OCI-M2 (cell line): ENCODE measurements around the gene BMP6.

Experiments
- DNase-seq: peaks from one replicate; lab custom pipeline; 2025; ENCODE audit not compliant: unreplicated experiment; lab: John Stamatoyannopoulos, UW

The BMP6 gene

DNA sequence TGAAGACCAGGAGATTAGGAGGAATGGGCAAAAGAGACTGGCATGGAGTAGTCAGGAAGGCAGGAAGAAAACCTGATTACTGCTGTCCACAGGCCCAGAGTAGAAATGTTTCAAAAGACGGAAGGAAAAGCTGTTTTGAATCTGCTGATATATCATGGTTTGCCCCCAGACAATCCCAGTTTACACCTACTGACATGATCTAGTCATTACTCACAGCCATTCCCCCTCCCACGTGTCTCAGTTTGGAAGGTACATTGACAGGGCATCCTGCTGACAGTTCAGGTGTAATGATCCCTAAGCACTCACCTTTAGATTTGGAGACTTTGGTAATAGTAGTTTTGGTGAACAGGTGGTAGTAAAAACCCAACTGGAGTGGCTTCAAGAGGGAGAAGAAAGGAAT is 194.5 kb downstream of the BMP6 start:
- no peak for DNase-seq

- DNase-seq: no peak
Measured at GRCh38 chr6:7921046-7921445, 195.1 kb downstream of the BMP6 start.

- DNase-seq: no peak
Measured at GRCh38 chr6:7921632-7922092, 195.8 kb downstream of the BMP6 start.

DNA sequence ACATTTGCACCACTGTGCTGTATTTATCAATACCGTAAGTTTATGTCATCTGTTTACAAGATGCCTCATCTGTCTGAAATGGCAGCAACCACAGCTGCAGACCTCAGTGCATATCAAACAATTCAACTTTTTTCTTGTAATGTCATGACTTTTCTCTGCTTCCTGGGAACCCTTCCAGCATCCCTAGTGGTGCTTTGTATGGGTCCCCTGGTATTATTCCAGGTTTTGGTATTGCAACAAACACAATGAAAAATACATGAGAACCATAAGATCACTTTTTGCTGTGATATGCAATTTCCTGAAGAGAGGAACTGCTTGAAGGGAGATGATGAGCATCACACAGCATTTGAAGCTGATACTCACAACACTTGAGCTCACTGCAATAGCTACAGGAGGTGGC is 196.7 kb downstream of the BMP6 start:
- DNase-seq: no peak

GRCh38 chr6:7924867-7925266 is 199.0 kb downstream of the BMP6 start:
- no peak for DNase-seq
